Left ventricle myocardium inferior (tissue), 1 donor: ENCODE measurements around the gene COPZ1. TPM values are rescaled to one million over a fixed set of nuclear protein-coding genes. Genes with fewer than 3 reads are reported as not detected.

Source experiments
- DNase-seq: peaks from one replicate; pipeline ENCODE4 v3.0.0-alpha.2; 2020
- H3K27ac ChIP-seq: fragments of 200-600 bp; replicated peaks from 2 replicates; pipeline ENCODE4 v1.8.0; 2021
- H3K27me3 ChIP-seq: fragments of 200-600 bp; 2 replicates; pipeline ENCODE4 v1.8.0; 2021; ENCODE audit warnings: low read depth
- H3K36me3 ChIP-seq: fragments of 200-600 bp; 2 replicates; pipeline ENCODE4 v1.8.0; 2021
- H3K4me1 ChIP-seq: fragments of 200-600 bp; 2 replicates; pipeline ENCODE4 v1.8.0; 2021
- H3K4me3 ChIP-seq: fragments of 200-600 bp; 2 replicates; pipeline ENCODE4 v1.8.0; 2021; ENCODE audit warnings: mild to moderate bottlenecking, moderate library complexity
- H3K9me3 ChIP-seq: fragments of 200-600 bp; replicated peaks from 2 replicates; pipeline ENCODE4 v1.8.0; 2021
- CTCF ChIP-seq: fragments of 200-600 bp; IDR thresholded peaks from 2 replicates; pipeline ENCODE4 v1.8.0; 2021; ENCODE audit warnings: antibody characterized with exemption, mild to moderate bottlenecking, borderline replicate concordance
- intact Hi-C: fragments of 100-400 bp; cut with micrococcal nuclease; formaldehyde crosslinking; loops from one replicate; pipeline ENCODE4 v1.11.0; 2022
- total RNA-seq: library from RNA; stranded (reverse); fragmentation: NEBNext Ultra II Directional; extraction: Animal tissue kit (Norgen Biotek cat#: 25700); gene quantifications from one replicate; pipeline ENCODE4 v1.2.1, GENCODE V29; 2021
- donor health status: DM: no; HTN: yes; CAD: no; lungs with severe emphysema.

COPZ1 gene
- total RNA-seq, 1 donor from 2014 or later: 110 TPM

GRCh38 chr12:54355104-54355815, 30.3 kb downstream of the COPZ1 start:
- no peaks in the 10 kb centered on the region for H3K27me3 ChIP-seq
- peaks cover 12% of the 10 kb centered on the region for H3K36me3 ChIP-seq
- H3K4me3 ChIP-seq: no peak overlapping the region
- intact Hi-C loops: no loop called here
- H3K27ac ChIP-seq: no peak overlapping the region
- DNase-seq: no peak
- peaks cover 57% of the 10 kb centered on the region for H3K4me1 ChIP-seq
- H3K9me3 ChIP-seq: no peaks in the 10 kb centered on the region
- no peak for TF ChIP-seq CTCF

- H3K4me1 ChIP-seq: peaks cover 55% of the 10 kb centered on the region
- no peaks in the 10 kb centered on the region for H3K27me3 ChIP-seq
- H3K4me3 ChIP-seq: no peak overlapping the region
- no peak for DNase-seq
- TF ChIP-seq CTCF: no peak
- no peaks in the 10 kb centered on the region for H3K9me3 ChIP-seq
- H3K36me3 ChIP-seq: peaks cover 2% of the 10 kb centered on the region
- intact Hi-C loops: no loop called here
- no peak overlapping the region for H3K27ac ChIP-seq
Observed at GRCh38 chr12:54356228-54356627, 31.3 kb downstream of the COPZ1 start.

GRCh38 chr12:54356951-54357356, 32.0 kb downstream of the COPZ1 start:
- Histone ChIP-seq H3K4me3 (no peak overlapping the region), H3K4me1 (peaks cover 48% of the 10 kb centered on the region), H3K27ac (no peak overlapping the region), H3K27me3 (no peaks in the 10 kb centered on the region), H3K36me3 (no peaks in the 10 kb centered on the region), H3K9me3 (no peaks in the 10 kb centered on the region)
- no peak for TF ChIP-seq CTCF
- intact Hi-C loops: no loop called here
- DNase-seq: no peak

GRCh38 chr12:54357506-54358190, 32.7 kb downstream of the COPZ1 start:
- TF ChIP-seq CTCF: no peak
- Histone ChIP-seq H3K36me3 (no peaks in the 10 kb centered on the region), H3K27ac (no peak overlapping the region), H3K27me3 (no peaks in the 10 kb centered on the region), H3K4me3 (no peak overlapping the region), H3K9me3 (no peaks in the 10 kb centered on the region), H3K4me1 (peaks cover 41% of the 10 kb centered on the region)
- no peak for DNase-seq
- intact Hi-C loops: no loop called here

GRCh38 chr12:54358191-54358944, 33.4 kb downstream of the COPZ1 start:
- no peak for TF ChIP-seq CTCF
- Histone ChIP-seq H3K4me1 (peaks cover 34% of the 10 kb centered on the region), H3K36me3 (no peaks in the 10 kb centered on the region), H3K27me3 (no peaks in the 10 kb centered on the region), H3K27ac (peak overlapping the region; percentile 95), H3K9me3 (no peaks in the 10 kb centered on the region), H3K4me3 (peak overlapping the region; percentile 79)
- DNase-seq: no peak
- intact Hi-C loops: no loop called here
